ENCODE measurements around the gene FOXP2. TPM values are rescaled to one million over a fixed set of nuclear protein-coding genes. Genes with fewer than 3 reads are reported as not detected.
A peak's percentile ranks its signal among the peaks of the same experiment; 100 is the strongest.
"Not testable (repeated sequence)": the region's sequence is repeated elsewhere in the genome, so short reads cannot be mapped to it uniquely, and the experiment has no call there.

Gene FOXP2
- total RNA-seq, 1 donor, result 5.8 TPM

GRCh38 chr7:114540291-114540690, 125.7 kb downstream of the FOXP2 start:
- no peak overlapping the region for H3K4me2 ChIP-seq (ENCODE audit: insufficient read depth, low read length)

GRCh38 chr7:114547346-114547745, 132.7 kb downstream of the FOXP2 start:
- H3K4me2 ChIP-seq (ENCODE audit: insufficient read depth, low read length); H3K36me3 ChIP-seq (ENCODE audit: insufficient read depth, low read length); H2AFZ ChIP-seq (ENCODE audit: low read length); H3K27me3 ChIP-seq (ENCODE audit: insufficient read depth, low read length); H4K20me1 ChIP-seq (ENCODE audit: insufficient read depth, low read length); H3K27ac ChIP-seq (ENCODE audit: low read depth, low read length); H3K4me3 ChIP-seq (ENCODE audit: insufficient read depth, low read length); H3K9me3 ChIP-seq (ENCODE audit: low read depth, low read length); H3K4me1 ChIP-seq (ENCODE audit: insufficient read depth, low read length); DNase-seq (ENCODE audit: insufficient read length, low spot score, missing footprints); H3K79me2 ChIP-seq (ENCODE audit: insufficient read depth, low read length): not testable (repeated sequence)

More at GRCh38 chr7:114540291-114540690, 125.7 kb downstream of the FOXP2 start:
- no peak overlapping the region for H3K4me3 ChIP-seq (ENCODE audit: insufficient read depth, low read length)
- H3K79me2 ChIP-seq (ENCODE audit: insufficient read depth, low read length), result no peaks in the 10 kb centered on the region
- H3K4me1 ChIP-seq (ENCODE audit: insufficient read depth, low read length), result no peaks in the 10 kb centered on the region
- H3K27me3 ChIP-seq (ENCODE audit: insufficient read depth, low read length), result no peaks in the 10 kb centered on the region
- TF ChIP-seq CTCF (IDR thresholded peaks at IDR 0.05; ENCODE audit: extremely low read depth, low read depth, low read length), result no peak
- H3K36me3 ChIP-seq (ENCODE audit: insufficient read depth, low read length), result no peaks in the 10 kb centered on the region
- no peaks in the 10 kb centered on the region for H4K20me1 ChIP-seq (ENCODE audit: insufficient read depth, low read length)
- no peak for DNase-seq (ENCODE audit: insufficient read length, low spot score, missing footprints)
- H3K9me3 ChIP-seq (ENCODE audit: low read depth, low read length), result no peaks in the 10 kb centered on the region
- no peak overlapping the region for H2AFZ ChIP-seq (ENCODE audit: low read length)
- no peak overlapping the region for H3K27ac ChIP-seq (ENCODE audit: low read depth, low read length)

- DNase-seq (ENCODE audit: insufficient read length, low spot score, missing footprints), result peak; percentile 34
- H3K27me3 ChIP-seq (ENCODE audit: insufficient read depth, low read length), result no peaks in the 10 kb centered on the region
Observed at GRCh38 chr7:114548081-114548980, 133.7 kb downstream of the FOXP2 start.

GRCh38 chr7:114554781-114555537, 140.3 kb downstream of the FOXP2 start:
- H3K36me3 ChIP-seq (ENCODE audit: insufficient read depth, low read length), result no peaks in the 10 kb centered on the region
- no peak overlapping the region for H3K27ac ChIP-seq (ENCODE audit: low read depth, low read length)
- no peak overlapping the region for H2AFZ ChIP-seq (ENCODE audit: low read length)
- no peak for TF ChIP-seq CTCF (IDR thresholded peaks at IDR 0.05; ENCODE audit: extremely low read depth, low read depth, low read length)
- H3K4me3 ChIP-seq (ENCODE audit: insufficient read depth, low read length), result no peak overlapping the region
- H4K20me1 ChIP-seq (ENCODE audit: insufficient read depth, low read length), result no peaks in the 10 kb centered on the region
- H3K4me1 ChIP-seq (ENCODE audit: insufficient read depth, low read length), result no peaks in the 10 kb centered on the region
- H3K9me3 ChIP-seq (ENCODE audit: low read depth, low read length), result no peaks in the 10 kb centered on the region
- H3K79me2 ChIP-seq (ENCODE audit: insufficient read depth, low read length), result no peaks in the 10 kb centered on the region
- DNase-seq (ENCODE audit: insufficient read length, low spot score, missing footprints), result no peak
- H3K4me2 ChIP-seq (ENCODE audit: insufficient read depth, low read length), result no peak overlapping the region
- H3K27me3 ChIP-seq (ENCODE audit: insufficient read depth, low read length), result no peaks in the 10 kb centered on the region

More at GRCh38 chr7:114548081-114548980, 133.7 kb downstream of the FOXP2 start:
- H3K4me1 ChIP-seq (ENCODE audit: insufficient read depth, low read length), result no peaks in the 10 kb centered on the region
- no peak overlapping the region for H2AFZ ChIP-seq (ENCODE audit: low read length)
- TF ChIP-seq CTCF (IDR thresholded peaks at IDR 0.05; ENCODE audit: extremely low read depth, low read depth, low read length), result no peak
- no peaks in the 10 kb centered on the region for H3K9me3 ChIP-seq (ENCODE audit: low read depth, low read length)
- H3K4me3 ChIP-seq (ENCODE audit: insufficient read depth, low read length), result no peak overlapping the region
- no peaks in the 10 kb centered on the region for H3K36me3 ChIP-seq (ENCODE audit: insufficient read depth, low read length)
- H4K20me1 ChIP-seq (ENCODE audit: insufficient read depth, low read length), result no peaks in the 10 kb centered on the region
- no peak overlapping the region for H3K4me2 ChIP-seq (ENCODE audit: insufficient read depth, low read length)
- no peak overlapping the region for H3K27ac ChIP-seq (ENCODE audit: low read depth, low read length)
- H3K79me2 ChIP-seq (ENCODE audit: insufficient read depth, low read length), result no peaks in the 10 kb centered on the region
